ENCODE measurements around the gene TSPAN32. TPM values are rescaled to one million over a fixed set of nuclear protein-coding genes. Genes with fewer than 3 reads are reported as not detected.
"Not testable (repeated sequence)": the region's sequence is repeated elsewhere in the genome, so short reads cannot be mapped to it uniquely, and the experiment has no call there.

The TSPAN32 gene
- total RNA-seq, 1 experiment from 2014 or later, result not detected

- DNase-seq (ENCODE audit: low spot score), result no peak
- Histone ChIP-seq H3K27ac (ENCODE audit: low read depth, low read length, poor library complexity, severe bottlenecking) (no peak overlapping the region), H3K4me1 (ENCODE audit: insufficient read depth, low read length, poor library complexity, severe bottlenecking) (no peaks in the 10 kb centered on the region), H3K36me3 (ENCODE audit: insufficient read depth, low read length, poor library complexity, severe bottlenecking) (no peaks in the 10 kb centered on the region), H3K9me3 (ENCODE audit: low read depth, low read length, poor library complexity, severe bottlenecking) (no peaks in the 10 kb centered on the region), H3K4me3 (ENCODE audit: low read depth, low read length, poor library complexity, severe bottlenecking) (no peak overlapping the region), H3K27me3 (replicated peaks; ENCODE audit: insufficient read depth, low read depth, low read length, poor library complexity) (no peaks in the 10 kb centered on the region)
- no peak for TF ChIP-seq CTCF (conservative IDR thresholded peaks at IDR 0.05; ENCODE audit: low read depth, low read length)
- no peak for TF ChIP-seq EZH2 (IDR thresholded peaks at IDR 0.05; ENCODE audit: borderline replicate concordance, low read depth, low read length, poor library complexity, severe bottlenecking)
- BruUV-seq (replicated peaks), result no TSS peak
- intact Hi-C loops (cut with micrococcal nuclease; ENCODE audit: unreplicated experiment), result no loop called here
- ChIA-PET CTCF (no interaction called here), POLR2A (ENCODE audit: low non-redundant PET) (no interaction called here)
Measured at GRCh38 chr11:2352420-2352819, 50.6 kb downstream of the TSPAN32 start.

DNA sequence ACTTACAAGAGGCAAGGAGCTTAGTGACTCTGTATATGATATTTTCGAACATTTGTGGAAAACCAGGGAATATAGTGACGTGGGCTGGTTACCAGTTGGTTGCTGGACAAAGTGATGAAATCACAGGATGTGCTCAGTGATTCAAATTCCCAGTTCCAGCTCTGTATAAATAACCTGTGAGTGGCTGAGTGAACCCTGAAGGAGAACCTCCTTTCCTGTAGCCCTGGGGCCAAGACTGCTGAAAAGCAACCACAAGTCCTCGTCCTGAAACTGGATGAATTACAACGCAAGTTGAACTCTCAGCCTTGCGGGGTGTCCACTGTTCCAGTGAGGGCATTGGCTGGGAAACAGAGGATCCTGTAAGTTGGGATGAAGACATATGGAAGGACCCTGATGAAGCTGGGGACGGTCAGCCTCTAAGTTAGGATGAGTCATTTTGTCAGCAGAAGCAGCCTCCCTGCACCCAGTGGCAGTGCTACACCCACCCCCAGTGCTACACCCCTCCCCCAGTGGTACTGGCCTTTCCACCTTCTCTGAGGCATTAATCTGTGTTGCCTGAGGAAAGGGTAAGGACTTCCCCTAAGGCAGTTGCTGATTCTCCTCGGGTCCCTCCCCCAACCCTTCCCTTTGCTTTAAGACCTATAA lies 53.3 kb downstream of the TSPAN32 start:
- Histone ChIP-seq H3K4me3 (ENCODE audit: low read depth, low read length, poor library complexity, severe bottlenecking) (no peak overlapping the region), H3K27ac (ENCODE audit: low read depth, low read length, poor library complexity, severe bottlenecking) (no peak overlapping the region), H3K4me1 (ENCODE audit: insufficient read depth, low read length, poor library complexity, severe bottlenecking) (no peaks in the 10 kb centered on the region), H3K9me3 (ENCODE audit: low read depth, low read length, poor library complexity, severe bottlenecking) (no peaks in the 10 kb centered on the region), H3K27me3 (replicated peaks; ENCODE audit: insufficient read depth, low read depth, low read length, poor library complexity) (no peaks in the 10 kb centered on the region), H3K36me3 (ENCODE audit: insufficient read depth, low read length, poor library complexity, severe bottlenecking) (no peaks in the 10 kb centered on the region)
- intact Hi-C loops (cut with micrococcal nuclease; ENCODE audit: unreplicated experiment), result no loop called here
- POLR2A ChIA-PET (ENCODE audit: low non-redundant PET), result no interaction called here
- CTCF ChIA-PET, result no interaction called here
- no peak for TF ChIP-seq CTCF (conservative IDR thresholded peaks at IDR 0.05; ENCODE audit: low read depth, low read length)
- BruUV-seq (replicated peaks), result no TSS peak
- DNase-seq (ENCODE audit: low spot score), result no peak

GRCh38 chr11:2357246-2357645 lies 55.4 kb downstream of the TSPAN32 start:
- no peaks in the 10 kb centered on the region for H3K27me3 ChIP-seq (replicated peaks; ENCODE audit: insufficient read depth, low read depth, low read length, poor library complexity)
- CTCF ChIA-PET, result no interaction called here
- POLR2A ChIA-PET (ENCODE audit: low non-redundant PET), result no interaction called here

DNA sequence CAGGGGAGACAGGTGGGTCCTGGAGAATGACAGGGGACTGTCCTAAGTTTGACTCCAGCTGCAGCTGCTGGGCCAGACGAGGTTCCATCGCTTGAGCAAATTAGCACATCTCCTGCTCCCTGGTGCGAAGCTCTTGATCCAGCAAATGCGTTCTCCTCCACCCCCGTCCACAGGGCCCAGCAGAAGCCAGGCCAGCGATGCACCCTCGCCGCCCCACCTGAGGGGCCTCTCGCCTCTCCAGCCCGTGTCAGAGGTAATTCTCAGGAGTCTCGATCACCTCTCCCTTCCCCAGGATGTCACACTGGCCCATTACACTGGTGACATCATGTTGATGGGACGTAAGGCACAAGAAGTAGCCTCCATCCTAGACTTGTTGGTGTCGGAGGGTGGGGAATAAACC lies 55.8 kb downstream of the TSPAN32 start:
- H3K4me3 ChIP-seq (ENCODE audit: low read depth, low read length, poor library complexity, severe bottlenecking); H3K36me3 ChIP-seq (ENCODE audit: insufficient read depth, low read length, poor library complexity, severe bottlenecking); intact Hi-C loops (cut with micrococcal nuclease; ENCODE audit: unreplicated experiment); H3K27me3 ChIP-seq (replicated peaks; ENCODE audit: insufficient read depth, low read depth, low read length, poor library complexity); H3K9me3 ChIP-seq (ENCODE audit: low read depth, low read length, poor library complexity, severe bottlenecking); CTCF ChIA-PET; H3K4me1 ChIP-seq (ENCODE audit: insufficient read depth, low read length, poor library complexity, severe bottlenecking); H3K27ac ChIP-seq (ENCODE audit: low read depth, low read length, poor library complexity, severe bottlenecking); POLR2A ChIA-PET (ENCODE audit: low non-redundant PET); DNase-seq (ENCODE audit: low spot score); BruUV-seq (replicated peaks): not testable (repeated sequence)

More at GRCh38 chr11:2357246-2357645, 55.4 kb downstream of the TSPAN32 start:
- H3K9me3 ChIP-seq (ENCODE audit: low read depth, low read length, poor library complexity, severe bottlenecking), result no peaks in the 10 kb centered on the region
- TF ChIP-seq EZH2 (IDR thresholded peaks at IDR 0.05; ENCODE audit: borderline replicate concordance, low read depth, low read length, poor library complexity, severe bottlenecking) (no peak), CTCF (conservative IDR thresholded peaks at IDR 0.05; ENCODE audit: low read depth, low read length) (no peak)
- H3K4me3 ChIP-seq (ENCODE audit: low read depth, low read length, poor library complexity, severe bottlenecking), result no peak overlapping the region
- H3K27ac ChIP-seq (ENCODE audit: low read depth, low read length, poor library complexity, severe bottlenecking), result no peak overlapping the region
- intact Hi-C loops (cut with micrococcal nuclease; ENCODE audit: unreplicated experiment), result no loop called here
- DNase-seq (ENCODE audit: low spot score), result no peak
- H3K36me3 ChIP-seq (ENCODE audit: insufficient read depth, low read length, poor library complexity, severe bottlenecking), result no peaks in the 10 kb centered on the region
- no TSS peak for BruUV-seq (replicated peaks)
- no peaks in the 10 kb centered on the region for H3K4me1 ChIP-seq (ENCODE audit: insufficient read depth, low read length, poor library complexity, severe bottlenecking)

All from A673 (cell line).